Measurements from ENCODE around the gene MGMT.

Gene MGMT

GRCh38 chr10:129455625-129456024, 11.4 kb upstream of the MGMT start:
- DNase-seq (ENCODE audit: low spot score), result no peak

- no peak for DNase-seq (ENCODE audit: low spot score)
Observed at GRCh38 chr10:129459762-129460539, 7.1 kb upstream of the MGMT start.

- DNase-seq (ENCODE audit: low spot score), result no peak
Observed at GRCh38 chr10:129462257-129462795, 4.7 kb upstream of the MGMT start.

- DNase-seq (ENCODE audit: low spot score), result no peak
Observed at GRCh38 chr10:129464251-129464650, 2.8 kb upstream of the MGMT start.

GRCh38 chr10:129465796-129466702, 992 bp upstream of the MGMT start:
- no peak for DNase-seq (ENCODE audit: low spot score)

GRCh38 chr10:129467359-129468064, 471 bp downstream of the MGMT start:
- DNase-seq (ENCODE audit: low spot score), result peak; percentile 19

- no peak for DNase-seq (ENCODE audit: low spot score)
Observed at GRCh38 chr10:129468187-129468586, 1.1 kb downstream of the MGMT start.

- no peak for DNase-seq (ENCODE audit: low spot score)
Observed at GRCh38 chr10:129470103-129470851, 3.2 kb downstream of the MGMT start.

GRCh38 chr10:129471447-129472175, 4.6 kb downstream of the MGMT start:
- no peak for DNase-seq (ENCODE audit: low spot score)

GRCh38 chr10:129472696-129473555, 5.9 kb downstream of the MGMT start:
- no peak for DNase-seq (ENCODE audit: low spot score)

- DNase-seq (ENCODE audit: low spot score), result no peak
Observed at GRCh38 chr10:129474642-129475041, 7.6 kb downstream of the MGMT start.

- DNase-seq (ENCODE audit: low spot score), result no peak
Observed at GRCh38 chr10:129476431-129476830, 9.4 kb downstream of the MGMT start.

- no peak for DNase-seq (ENCODE audit: low spot score)
Observed at GRCh38 chr10:129477051-129477450, 10.0 kb downstream of the MGMT start.

- DNase-seq (ENCODE audit: low spot score), result no peak
Observed at GRCh38 chr10:129481641-129482040, 14.6 kb downstream of the MGMT start.

- DNase-seq (ENCODE audit: low spot score), result no peak
Observed at GRCh38 chr10:129483430-129484010, 16.5 kb downstream of the MGMT start.

- DNase-seq (ENCODE audit: low spot score), result no peak
Observed at GRCh38 chr10:129486805-129487204, 19.8 kb downstream of the MGMT start.

GRCh38 chr10:129491123-129491734, 24.2 kb downstream of the MGMT start:
- peak; percentile 19 for DNase-seq (ENCODE audit: low spot score)

- DNase-seq (ENCODE audit: low spot score), result no peak
Observed at GRCh38 chr10:129494176-129494575, 27.1 kb downstream of the MGMT start.

- no peak for DNase-seq (ENCODE audit: low spot score)
Observed at GRCh38 chr10:129494740-129495139, 27.7 kb downstream of the MGMT start.

Data from kidney tubule cell (primary cell).